GM18507 (cell line): ENCODE data around the gene CDC34.

Experiments
- DNase-seq: peaks from one replicate; pipeline ENCODE4 v3.0.0; 2011; ENCODE audit warnings: low read depth; ENCODE audit not compliant: insufficient read length; ENCODE audit errors: extremely low spot score
- FAIRE-seq: peaks from 2 replicates; lab custom pipeline; 2011; peaks lifted over from hg19 to GRCh38; lab: Jason Lieb, UNC

Gene CDC34

DNA sequence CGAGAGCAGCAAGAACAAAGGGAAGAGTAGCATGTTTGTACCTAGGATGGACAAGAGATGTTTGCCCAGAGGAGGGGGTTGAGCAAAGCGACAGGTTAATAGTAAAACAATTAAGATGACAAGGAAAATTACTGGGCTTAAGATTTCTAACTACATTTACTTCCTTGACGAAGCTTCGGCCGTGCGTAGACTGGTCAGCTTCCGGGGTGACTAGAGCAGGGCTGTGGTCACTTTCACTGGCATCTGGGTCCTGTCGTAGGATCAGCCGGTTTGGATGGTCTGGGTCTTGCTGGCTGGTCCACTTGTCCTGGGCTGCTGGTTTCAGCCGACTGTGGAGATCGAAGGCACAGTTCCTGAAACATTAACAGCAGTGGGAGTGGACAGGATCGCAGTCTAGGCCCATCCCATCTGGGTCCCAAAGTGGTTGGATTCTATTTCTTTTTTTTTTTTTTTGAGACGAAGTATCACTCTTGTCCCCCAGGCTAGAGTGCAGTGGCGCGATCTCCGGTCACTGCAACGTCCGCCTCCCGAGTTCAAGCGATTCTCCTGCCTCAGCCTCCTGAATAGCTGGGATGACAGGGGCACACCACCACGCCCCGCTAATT, 35.8 kb downstream of the CDC34 start:
- DNase-seq (no peak), FAIRE-seq (no peak)

DNA sequence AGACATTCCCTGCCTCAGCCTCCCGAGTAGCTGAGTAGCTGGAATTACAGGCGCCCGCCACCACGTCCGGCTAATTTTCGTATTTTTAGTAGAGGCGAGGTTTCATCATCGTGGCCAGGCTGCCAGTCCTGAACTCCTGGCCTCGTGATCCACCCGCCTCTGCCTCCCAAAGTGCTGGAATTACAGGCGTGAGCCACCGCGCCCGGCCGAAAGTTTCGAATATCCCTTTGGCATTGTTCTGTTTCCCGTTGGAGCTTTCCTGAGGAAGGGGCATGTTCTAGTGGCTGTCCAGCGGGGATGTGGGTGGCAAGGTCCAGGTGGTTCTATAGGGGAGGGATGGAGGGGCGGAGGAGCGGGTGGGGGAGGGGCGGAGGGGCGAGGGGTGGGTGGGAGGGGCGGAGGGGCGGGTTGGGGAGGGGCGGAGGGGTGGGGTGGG, 38.7 kb downstream of the CDC34 start:
- FAIRE-seq: no peak

DNA sequence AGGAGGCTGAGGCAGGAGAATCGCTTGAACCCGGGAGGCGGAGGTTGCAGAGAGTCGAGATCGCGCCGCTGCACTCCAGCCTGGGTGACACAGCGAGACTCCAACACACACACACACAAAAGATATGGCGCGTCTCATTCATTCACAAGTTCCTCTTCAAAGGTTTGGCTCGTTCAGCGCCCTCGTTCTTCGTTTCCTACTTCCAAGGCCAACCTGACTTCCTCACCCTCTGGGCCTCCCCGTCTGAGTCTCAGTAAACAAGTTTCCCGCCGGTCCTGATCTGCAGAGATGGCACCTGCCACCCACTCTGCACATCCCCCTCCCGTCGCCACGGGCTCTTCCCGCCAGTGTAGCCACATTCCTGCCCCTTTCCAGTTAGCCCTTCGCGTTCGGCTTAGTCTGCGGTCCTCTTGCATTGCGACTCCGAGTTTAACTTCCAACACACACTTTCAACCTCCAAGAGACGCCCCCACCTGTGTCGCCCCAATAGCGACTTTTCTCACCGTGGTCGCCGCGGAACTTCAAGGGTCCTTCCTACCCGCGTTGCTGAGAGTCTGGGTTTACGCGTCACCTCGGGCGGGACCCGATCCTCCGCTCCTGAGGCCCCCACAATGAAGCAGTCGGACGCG, 39.5 kb downstream of the CDC34 start:
- no peak for DNase-seq
- peak; percentile 56 for FAIRE-seq

More for the DNA sequence above, 38.7 kb downstream of the CDC34 start:
- DNase-seq: no peak

DNA sequence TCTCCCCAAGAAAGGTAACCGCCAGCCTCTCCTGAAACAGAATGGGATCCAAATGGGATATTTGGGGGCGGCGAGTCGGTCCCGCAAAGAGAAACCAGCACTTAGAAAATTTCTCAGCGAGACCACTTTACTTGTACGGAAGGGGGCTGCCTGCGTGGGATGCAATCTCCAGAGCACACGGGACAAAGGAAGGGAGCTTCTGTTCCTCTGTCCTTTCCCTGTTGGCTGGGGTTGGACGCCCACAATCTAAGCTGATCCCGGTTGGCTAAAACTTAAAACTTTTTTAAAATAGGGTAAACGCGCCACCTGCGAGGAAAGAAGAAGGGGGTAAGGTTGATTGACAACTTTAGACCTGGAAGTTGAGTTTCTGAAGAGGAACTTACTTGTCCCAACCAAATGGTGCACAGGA, 40.0 kb downstream of the CDC34 start:
- FAIRE-seq (peak; percentile 76), DNase-seq (no peak)

DNA sequence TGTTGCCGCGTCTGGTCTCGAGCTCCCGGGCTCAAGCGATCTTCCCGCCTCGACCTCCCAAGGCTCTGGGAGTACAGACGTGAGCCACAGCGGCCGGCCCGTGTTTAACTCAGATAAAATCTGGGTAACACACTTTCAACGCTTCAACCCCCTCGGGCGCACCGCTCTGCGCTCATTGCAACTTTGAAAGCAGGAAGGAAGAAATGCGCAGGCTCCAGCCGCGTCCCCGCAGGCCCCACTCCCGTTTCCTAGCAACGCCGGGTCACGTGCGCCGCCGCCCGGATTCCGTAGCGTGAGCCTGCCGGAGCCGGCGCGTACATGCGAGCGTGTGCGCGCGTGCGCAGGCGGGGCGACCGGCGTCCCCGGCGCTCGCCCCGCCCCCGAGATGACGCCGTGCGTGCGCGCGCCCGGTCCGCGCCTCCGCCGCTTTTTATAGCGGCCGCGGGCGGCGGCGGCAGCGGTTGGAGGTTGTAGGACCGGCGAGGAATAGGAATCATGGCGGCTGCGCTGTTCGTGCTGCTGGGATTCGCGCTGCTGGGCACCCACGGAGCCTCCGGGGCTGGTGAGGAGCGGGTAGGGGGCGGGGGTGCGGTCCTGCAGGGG, 40.7 kb downstream of the CDC34 start, which contains the start of gene BSG:
Gene BSG, plus strand, starts transcription at position 457 of the 603 bp plus-strand sequence. Its CDS starts 39 bp downstream, at position 496.
- FAIRE-seq (peak; percentile 97), DNase-seq (peak; percentile 97)

DNA sequence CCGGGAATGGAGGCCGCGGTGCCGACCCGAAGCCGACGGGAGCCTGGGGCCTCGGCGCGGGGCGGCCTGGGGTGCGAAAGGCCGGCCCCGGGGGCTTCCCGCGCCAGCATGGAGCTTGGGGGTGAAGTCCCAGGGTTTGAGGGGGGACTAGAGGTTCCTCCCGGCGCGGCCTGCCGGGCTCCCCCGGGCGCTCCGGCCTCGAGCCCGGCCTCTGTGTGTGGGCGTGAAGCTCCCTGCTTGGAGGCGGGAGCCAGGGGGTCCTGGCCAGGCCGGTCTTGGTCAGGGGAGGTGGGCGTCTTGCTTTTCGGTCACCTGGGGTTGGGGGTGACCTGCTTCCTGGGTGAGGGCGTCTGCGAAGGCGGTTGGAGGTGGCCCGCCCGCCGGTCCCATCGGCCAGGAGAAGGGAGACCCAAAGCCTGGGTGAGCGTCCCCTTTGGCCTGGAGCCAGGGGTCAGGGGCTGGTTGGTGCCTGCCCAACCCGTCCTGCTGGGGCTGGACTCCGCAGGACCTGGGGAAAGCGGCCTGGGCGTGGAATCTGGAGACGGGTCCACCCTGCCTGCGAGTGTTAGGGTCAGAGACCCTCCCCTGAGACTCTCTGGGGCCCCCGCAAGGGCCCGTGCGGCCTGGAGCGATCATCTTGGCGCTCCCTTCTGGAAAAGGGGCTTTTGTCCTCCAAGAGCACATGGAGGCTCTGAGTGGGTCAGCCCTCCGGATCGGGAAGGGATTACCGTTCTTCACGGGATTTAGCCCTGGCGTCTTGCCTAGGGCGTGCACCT, 41.4 kb downstream of the CDC34 start:
- FAIRE-seq (peak; percentile 15), DNase-seq (no peak)

DNA sequence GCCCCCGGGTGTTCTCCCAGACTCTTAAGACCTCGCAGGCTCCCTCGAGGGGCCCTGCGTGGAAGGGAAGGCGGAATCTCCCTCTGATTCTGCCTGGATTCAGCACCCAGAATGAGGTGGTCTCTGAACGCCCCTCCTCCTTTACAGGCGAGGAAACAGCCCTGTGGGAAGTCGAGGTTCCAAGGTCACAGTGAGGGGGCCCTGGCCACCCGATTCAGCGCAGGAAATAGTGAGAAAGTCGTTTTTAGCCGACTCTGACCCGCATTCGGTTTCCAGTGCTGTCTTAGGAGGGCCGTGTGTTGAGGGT, 41.9 kb downstream of the CDC34 start:
- FAIRE-seq: peak; percentile 48
- no peak for DNase-seq

DNA sequence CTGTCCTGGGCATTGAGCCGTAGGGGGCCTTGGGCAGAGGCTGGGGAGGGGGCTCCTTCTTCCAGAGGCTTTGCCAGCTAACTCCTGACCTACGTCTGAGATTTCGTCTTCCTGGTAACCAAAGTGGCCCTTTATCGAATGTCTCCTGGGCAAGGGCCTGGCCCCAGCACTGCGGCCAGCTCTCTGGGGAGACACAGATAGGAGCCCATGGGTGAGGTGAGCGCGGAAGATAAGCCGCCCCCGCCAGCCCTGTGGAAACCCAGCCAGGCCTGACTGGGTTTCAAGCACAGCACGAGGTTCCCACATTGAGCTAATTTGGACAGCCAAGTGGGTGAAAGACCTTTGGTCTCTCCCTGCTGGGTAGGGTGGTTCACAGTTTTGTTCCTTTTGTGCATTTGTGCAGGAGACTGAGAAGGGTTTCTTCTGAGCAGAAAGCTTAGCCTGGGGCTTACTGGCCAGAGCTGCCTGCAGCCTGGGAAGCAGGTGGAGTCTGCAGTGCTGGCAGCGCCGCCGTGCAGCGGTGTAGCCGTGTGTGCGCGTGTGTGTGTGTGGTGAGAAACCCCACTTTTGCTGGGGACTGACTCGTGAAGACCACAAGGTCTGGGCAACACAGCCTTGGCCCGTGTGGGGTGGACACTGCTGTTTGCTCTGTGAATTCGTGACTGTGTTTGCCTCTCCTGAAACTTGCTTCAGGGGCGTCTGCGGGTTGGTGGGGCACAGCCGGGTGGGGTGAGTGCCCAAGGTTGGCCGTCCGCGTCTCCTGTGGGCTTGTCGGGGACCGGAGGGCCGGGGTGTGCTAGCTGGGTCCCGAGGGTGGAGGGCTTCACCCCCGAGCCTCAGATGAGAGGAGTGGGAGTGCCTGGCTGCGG, 43.3 kb downstream of the CDC34 start:
- no peak for DNase-seq
- FAIRE-seq: peak; percentile 93

DNA sequence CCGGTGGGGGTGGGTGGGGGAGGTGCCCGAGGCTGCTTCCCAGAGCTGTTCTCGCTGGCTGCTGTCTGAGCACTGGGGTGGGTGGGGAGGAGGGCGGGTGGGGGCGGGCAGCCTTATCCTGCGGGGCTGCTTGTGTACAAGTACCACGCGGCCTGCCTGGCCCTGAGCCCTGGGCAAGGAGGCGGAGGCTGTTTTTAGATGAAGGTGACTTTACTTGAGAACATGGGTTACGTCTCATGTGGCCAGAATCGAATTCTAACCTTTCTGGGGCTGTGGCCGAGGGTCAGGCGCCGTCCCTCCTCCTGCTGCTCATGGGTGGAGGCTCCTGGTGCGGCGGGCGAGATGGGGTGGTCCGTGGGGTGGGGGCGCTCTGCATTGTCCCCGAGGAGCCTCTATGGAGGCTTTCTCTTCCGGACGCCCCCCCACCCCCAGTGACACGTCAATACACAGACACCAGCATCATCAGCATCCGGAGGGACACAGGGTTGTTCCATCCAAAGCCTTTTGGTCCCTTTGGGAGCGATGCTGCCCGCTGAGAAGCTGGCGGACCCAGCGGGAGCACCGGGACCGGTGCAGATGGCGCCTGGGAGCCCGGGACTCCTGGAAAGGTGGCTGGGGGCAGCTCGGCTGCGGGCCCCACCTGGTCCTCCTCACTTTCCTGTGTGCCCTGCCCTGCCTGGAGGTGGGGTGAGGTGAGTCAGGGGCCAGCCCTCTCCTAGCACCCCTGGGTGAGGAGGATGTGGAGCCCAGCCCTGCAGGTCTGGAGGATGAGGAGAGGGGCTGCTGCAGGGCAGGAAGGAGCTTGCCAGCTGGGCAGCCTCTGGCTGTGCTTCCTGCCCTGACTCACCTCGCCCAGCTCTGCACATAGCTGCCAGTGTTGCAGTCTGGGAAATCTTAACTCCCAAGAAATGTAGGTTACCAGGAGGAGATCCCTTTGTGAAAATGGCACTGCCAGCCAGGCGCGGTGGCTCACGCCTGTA, 44.3 kb downstream of the CDC34 start:
- DNase-seq: no peak

DNA sequence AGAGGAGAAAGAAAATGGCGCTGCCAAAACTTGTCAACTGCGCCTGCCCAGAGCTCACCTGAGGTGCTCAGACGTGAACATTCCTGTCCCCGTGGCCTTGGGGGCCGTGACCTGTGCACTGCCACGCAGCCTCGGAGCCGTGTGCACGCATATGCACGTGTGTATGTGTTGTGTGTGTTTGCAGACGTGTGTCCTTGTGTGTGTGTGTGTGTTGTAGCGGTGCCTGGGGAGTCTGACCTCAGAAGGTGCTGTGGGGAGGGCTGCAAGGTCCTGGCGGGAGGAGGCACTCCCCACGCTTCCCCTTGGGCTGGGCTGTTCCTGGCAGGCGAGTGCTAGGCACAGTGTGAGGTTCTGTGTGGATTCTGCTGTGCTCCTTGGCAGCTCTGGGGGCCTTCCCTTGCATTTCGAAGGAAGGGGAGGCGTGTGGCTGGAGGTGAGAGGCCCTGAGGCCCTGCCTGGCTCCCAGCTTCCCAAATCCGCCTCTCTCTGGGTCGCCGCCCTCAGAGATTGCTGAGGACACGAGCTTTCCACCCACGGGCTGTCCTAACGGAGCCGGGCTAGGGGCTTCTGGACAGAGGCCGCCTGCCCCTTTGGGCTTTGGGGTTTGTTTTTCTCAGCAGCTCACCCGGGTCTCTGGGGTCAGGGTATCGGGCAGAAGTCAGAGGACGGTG, 45.3 kb downstream of the CDC34 start:
- FAIRE-seq (no peak), DNase-seq (no peak)

More for the DNA sequence above, 44.3 kb downstream of the CDC34 start:
- no peak for FAIRE-seq

DNA sequence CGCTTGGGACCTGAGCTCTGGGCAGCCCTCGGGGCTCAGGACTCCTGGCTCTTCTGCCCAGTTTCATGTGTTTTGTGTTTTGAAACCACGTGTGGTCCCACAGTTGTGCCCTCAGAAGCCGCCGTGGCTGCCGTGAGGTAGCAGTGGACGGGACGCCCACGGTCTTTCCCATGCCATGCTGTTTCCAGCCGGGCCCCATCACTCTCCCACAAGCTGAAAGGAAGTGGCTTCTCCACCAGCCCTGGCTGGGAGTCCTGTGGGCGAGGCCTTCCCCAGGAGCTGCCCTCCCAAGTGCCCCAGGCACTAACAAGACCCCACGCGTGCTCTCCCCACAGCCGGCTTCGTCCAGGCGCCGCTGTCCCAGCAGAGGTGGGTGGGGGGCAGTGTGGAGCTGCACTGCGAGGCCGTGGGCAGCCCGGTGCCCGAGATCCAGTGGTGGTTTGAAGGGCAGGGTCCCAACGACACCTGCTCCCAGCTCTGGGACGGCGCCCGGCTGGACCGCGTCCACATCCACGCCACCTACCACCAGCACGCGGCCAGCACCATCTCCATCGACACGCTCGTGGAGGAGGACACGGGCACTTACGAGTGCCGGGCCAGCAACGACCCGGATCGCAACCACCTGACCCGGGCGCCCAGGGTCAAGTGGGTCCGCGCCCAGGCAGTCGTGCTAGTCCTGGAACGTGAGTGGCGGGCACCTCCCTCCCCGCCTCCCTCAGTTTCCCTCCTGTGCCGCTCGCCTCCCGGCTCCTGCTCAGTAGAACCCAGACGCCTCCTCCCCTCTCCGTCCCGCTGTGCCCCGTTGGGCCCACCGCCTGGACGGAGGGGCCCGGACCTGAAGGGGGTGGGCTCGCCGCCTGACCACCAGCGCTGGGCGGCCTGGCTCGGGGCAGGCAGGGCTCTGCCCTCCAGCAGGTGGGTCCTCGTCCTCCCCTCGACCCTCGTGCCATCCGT, 46.2 kb downstream of the CDC34 start:
- no peak for FAIRE-seq
- no peak for DNase-seq

DNA sequence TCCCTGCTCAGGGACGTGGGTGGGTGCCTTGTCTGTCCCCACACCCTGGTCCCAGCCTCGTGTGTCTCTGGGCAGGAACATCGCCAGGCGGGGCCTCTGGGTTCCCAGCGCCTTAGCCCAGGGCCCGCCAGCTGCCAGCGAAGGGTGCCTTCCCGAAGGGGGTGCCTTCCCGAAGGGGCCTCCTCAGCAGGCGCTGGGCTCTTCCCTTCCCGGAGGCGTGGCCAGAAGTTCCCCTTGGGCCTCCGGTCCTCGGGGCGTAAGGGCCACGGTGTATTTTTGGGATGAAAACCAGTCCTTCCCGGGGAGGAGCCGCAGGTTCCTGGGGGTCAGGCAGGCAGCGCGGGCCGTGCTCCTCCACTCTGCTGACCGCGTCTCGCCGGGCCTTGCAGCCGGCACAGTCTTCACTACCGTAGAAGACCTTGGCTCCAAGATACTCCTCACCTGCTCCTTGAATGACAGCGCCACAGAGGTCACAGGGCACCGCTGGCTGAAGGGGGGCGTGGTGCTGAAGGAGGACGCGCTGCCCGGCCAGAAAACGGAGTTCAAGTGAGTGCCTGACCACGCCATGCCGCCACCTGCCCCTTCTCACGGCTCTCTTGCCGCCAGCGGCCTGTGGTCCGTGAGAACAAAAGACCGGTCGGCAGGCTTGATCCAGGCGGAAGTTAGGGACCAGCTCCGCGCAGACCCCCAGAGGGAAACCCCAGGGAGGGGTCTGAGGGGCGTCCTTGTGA, 47.7 kb downstream of the CDC34 start:
- FAIRE-seq (no peak), DNase-seq (no peak)

DNA sequence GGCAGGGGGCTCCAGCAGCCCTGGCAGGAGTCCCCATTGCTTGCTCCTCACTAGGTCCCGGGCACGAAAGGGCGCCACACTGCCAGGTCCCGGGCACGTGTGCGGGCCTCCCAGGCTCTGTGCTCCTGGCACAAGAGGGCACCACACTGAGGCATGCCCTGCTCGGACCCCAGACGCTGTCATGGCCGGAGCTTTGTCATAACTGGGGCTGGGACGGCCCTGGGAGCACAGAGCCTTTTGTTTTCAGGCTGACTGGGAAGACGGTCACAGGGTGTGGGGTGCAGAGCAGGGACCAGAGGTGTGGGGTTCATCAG, 48.2 kb downstream of the CDC34 start:
- FAIRE-seq (no peak), DNase-seq (no peak)

DNA sequence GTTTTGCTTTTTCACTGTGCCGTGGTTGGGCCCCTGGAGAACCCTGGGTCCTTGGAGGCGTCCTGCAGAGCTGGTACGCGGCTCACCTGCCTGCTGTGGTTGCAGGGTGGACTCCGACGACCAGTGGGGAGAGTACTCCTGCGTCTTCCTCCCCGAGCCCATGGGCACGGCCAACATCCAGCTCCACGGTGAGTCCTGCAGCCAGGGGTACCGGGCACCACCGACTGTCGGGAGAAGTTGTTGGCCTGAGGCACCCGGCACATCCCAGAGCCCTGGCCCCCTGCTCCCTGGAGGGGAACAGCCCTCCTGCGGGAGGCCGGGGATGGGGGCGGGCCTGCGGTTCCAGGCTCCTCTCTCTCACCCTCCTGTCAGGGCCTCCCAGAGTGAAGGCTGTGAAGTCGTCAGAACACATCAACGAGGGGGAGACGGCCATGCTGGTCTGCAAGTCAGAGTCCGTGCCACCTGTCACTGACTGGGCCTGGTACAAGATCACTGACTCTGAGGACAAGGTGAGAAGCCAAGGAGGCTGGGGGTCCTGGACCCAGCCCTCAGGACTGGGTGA, 48.8 kb downstream of the CDC34 start:
- FAIRE-seq: no peak

DNA sequence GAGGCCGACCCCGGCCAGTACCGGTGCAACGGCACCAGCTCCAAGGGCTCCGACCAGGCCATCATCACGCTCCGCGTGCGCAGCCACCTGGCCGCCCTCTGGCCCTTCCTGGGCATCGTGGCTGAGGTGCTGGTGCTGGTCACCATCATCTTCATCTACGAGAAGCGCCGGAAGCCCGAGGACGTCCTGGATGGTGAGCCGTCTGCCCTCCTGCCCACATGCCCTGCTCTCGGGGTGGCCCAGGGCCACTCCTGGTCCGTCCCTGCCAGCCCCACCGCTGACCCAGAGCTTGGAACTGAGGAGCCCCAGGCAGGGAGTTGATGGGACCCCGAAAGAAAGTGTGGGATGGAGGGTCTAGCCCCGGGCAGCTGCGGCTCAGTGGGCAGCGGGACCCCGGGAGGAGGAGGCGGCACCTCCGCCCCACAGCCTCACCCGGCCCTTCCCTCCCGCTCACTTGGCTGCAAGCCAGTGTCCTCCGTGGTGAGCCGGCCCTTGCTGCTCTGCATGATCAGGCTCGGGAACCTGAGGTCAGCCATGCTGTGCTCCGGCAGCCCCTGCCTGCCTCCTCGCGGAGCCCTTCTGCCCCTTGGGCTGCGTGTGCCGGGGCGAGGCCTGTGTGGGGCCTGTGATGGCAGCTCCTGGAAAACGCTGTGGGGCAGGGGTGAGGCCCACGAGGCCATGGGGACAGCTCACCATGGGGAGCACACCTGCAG, 50.0 kb downstream of the CDC34 start:
- no peak for FAIRE-seq

More for the DNA sequence above, 48.8 kb downstream of the CDC34 start:
- DNase-seq: no peak

More for the DNA sequence above, 50.0 kb downstream of the CDC34 start:
- no peak for DNase-seq
